ENCODE data around the gene TP53TG3.
"Not testable (repeated sequence)": the region's sequence is repeated elsewhere in the genome, so short reads cannot be mapped to it uniquely, and the experiment has no call there.

DNA sequence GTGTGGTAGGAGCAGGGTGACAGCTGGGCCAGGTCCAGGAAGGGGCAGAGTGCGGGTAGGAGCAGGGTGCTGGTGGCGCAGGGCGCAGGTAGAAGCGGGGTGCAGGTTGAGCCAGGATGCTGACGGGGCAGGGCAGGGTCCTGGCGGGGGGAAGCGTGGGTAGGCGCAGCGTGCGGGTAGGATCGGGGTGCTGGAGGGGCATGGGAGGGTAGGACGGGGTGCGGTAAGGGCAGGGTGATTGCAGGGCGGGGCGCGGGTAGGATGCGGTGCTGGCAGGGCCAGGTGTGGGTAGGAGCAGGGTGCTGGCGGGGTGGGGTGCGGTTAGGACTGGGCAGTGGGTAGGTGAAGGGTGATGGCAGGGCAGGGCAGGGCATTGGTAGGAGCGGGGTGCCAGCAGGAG is 38.4 kb downstream of the TP53TG3 start:
- TF ChIP-seq, protein P1, sequence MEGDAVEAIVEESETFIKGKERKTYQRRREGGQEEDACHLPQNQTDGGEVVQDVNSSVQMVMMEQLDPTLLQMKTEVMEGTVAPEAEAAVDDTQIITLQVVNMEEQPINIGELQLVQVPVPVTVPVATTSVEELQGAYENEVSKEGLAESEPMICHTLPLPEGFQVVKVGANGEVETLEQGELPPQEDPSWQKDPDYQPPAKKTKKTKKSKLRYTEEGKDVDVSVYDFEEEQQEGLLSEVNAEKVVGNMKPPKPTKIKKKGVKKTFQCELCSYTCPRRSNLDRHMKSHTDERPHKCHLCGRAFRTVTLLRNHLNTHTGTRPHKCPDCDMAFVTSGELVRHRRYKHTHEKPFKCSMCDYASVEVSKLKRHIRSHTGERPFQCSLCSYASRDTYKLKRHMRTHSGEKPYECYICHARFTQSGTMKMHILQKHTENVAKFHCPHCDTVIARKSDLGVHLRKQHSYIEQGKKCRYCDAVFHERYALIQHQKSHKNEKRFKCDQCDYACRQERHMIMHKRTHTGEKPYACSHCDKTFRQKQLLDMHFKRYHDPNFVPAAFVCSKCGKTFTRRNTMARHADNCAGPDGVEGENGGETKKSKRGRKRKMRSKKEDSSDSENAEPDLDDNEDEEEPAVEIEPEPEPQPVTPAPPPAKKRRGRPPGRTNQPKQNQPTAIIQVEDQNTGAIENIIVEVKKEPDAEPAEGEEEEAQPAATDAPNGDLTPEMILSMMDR (conservative IDR thresholded peaks at IDR 0.05; ENCODE audit: low read length) = not testable (repeated sequence)
- not testable (repeated sequence) for TF ChIP-seq EZH2phosphoT487 (IDR thresholded peaks at IDR 0.05; ENCODE audit: borderline replicate concordance)

All from Loucy (cell line).